DMS153 (cell line): ENCODE data around the gene SOCS3.

Experiments used
- DNase-seq: peaks from one replicate; lab custom pipeline; 2025; lab: John Stamatoyannopoulos, UW

Gene SOCS3, protein sequence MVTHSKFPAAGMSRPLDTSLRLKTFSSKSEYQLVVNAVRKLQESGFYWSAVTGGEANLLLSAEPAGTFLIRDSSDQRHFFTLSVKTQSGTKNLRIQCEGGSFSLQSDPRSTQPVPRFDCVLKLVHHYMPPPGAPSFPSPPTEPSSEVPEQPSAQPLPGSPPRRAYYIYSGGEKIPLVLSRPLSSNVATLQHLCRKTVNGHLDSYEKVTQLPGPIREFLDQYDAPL

DNA sequence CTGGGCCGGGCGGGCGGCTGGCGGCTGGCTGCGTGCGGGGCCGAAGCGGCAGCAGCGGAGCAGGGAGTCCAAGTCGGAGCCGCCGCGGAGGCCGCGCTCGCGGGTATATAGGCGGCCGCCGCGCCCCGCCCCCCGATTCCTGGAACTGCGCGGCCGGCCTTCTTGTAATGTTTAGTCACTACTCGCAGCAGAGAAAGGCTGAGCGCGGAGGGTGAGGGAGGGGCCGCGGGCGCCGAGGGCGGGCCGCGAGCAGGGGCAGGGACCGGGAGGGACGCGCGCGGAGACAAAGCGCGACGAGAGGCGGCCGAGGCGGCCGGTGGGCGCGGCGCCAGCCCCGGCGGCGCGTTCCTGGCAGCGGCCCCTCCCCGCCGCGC is at the start of gene SOCS3:
Gene SOCS3, minus strand, starts transcription at position 81 of the 374 bp plus-strand sequence. CDS start 982 bp downstream, outside the sequence.
- peak; percentile 92 for DNase-seq

DNA sequence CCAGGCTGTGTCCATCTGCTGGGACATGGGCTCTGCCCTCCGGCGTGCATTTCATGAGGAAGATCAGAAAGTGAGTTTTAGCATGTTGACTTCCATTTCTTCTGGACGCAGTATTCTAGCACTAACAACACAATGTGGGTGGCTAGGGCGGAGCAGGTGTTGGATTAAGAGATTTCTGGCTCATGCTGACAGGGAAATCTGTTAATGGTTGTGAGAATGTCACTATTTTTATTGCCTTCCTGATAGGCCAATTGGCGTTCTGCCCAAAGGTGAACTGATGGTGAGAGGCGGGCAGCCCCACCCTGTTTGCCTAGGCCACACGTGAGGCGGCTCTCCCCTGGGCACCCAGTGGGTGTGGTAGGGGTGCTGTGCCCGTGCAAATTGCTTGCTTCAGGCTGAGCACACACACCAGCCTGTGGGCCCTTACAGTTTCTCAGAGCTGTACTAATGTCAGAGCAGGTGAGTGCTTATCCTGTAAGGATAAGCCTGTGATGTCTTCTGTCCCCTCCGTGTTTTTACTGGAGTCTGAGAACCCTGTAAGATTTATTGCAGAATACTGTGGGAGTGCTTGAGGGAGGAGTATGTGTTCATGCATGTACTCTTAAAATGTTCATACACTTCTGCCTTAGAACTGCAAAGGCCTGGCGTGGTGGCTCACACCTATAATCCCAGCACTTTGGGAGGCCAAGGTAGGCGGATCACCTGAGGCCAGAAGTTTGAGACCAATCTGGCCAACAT is 49.5 kb upstream of the SOCS3 start:
- DNase-seq, result peak; percentile 93

DNA sequence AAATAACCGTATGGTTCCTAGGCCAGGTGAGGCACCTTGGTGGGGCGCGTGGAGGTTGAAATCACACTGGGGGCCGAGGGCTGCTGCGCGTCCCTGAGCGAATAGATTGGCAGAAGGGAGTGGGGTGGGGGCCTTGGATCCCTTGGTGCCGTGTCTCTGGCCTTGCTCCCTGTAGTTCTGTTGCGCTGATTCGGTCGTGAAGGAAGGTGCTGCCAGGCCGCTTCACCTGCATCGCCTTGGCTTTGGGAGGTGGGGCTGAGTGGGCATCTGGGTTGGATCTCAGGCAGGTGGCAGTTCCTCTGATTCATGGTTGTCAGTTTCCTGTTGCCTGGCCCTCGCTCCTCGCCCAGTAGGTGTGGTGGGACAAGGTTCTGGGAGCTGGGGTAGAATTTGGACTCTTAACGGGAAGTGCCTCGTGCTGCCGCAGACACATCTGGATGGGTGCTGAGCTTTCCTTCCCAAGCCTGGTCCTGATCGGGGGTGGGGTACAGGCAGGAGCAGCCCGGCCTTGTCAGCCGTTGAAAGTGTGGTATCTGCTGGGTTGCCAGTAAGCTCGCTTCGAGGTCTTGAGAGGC is 48.7 kb upstream of the SOCS3 start:
- peak; percentile 21 for DNase-seq

DNA sequence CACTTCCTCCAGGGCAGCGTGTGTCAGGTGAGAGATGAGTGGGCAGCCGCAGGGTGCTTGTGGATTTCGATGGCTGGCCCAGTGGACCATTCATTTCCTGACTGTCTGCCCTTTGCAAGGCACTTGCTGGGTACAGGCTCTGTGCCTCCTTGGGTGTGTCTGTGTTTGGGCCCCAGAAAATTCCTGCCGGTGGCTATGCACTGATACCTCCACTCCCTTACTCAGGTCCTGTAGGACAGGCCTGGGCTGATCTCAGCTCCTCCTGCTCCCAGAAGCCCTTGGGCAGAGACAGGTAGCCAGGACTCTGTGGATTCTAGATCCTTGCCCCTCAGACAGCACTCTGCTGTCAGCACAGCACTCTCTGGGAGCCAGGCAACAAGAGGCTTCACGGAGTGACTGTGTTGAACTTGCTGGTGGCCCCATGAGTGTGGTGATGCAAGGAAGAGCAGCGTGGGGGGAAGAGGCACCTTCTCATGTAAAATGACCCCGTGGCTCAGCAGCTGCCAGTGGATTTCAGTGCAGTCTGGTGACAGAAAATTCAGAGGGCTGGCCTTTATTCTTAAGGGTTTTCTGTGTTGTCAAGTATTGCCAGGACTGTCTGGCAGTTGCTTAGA is 47.6 kb upstream of the SOCS3 start:
- no peak for DNase-seq

DNA sequence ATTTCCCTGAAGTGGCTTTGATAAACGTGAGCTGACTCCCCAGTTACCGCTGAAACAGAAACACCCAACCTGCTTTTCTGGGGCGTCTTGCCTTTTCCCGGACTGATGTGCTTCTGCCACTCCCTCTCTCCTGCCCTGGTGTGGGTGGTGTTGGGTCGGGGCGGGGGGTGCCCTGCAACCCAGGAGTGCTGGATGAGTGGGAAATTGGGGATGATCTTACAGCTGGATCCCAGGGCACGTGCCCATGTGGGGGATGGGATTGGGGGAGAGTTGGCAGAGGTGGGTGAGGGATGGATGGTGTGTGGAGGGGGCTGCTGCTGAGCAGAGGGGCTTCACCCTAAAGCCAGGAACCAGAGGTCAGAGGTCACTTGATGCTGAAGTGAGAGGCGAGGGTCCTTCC is 47.0 kb upstream of the SOCS3 start:
- DNase-seq, result no peak

DNA sequence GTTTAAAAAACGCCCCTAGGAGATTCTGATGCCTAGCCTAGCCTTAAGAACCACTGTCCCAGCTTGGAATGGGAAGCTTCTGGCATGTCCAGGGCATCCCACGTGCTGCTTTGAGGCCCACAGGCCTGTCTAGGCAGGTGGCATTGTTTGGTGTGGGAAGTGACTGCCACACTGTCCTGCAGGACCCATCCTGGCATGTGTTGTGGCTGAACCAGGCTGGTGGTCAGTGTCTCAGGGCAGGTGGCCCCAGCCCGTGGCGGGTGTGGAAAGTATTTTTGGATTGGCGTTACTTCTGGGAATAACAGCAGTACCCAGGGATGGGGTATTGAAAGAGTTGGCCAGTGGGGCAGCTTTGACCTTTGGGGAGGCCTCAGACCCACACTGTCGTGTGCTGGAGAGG is 46.5 kb upstream of the SOCS3 start:
- DNase-seq, result no peak

DNA sequence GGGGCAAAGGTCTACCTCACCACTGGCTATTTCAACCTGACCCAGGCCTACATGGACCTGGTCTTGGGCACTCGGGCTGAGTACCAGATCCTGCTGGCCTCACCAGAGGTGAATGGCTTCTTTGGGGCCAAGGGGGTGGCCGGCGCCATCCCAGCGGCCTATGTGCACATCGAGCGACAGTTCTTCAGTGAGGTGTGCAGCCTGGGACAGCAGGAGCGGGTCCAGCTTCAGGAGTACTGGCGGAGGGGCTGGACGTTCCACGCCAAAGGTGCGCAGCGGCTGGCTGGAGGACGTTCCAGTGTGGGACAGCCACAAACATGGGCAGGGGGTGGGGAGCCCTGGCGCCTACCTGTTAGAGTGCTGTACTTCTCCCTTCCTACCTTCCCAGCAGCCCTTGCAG is 43.9 kb upstream of the SOCS3 start:
- no peak for DNase-seq

DNA sequence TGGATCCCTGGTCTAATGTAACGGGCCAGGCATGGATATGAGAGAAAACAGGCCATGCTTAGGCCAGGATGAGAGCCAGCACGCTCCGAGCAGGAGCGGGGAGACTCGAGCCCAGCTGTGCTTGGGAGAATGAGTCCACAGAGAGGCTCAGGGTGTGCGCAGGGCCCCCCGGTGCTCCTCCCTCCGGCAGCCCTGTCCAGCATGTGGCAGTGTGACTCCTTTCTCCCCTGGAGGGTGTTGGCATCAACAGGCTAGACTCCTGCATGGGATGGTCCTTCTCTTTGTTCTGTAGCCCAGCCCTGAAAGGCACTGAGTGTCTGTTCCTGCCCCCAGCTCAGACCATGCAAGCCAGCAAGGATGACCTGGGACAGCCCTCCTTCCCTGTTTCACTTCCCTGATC is 42.0 kb upstream of the SOCS3 start:
- no peak for DNase-seq

DNA sequence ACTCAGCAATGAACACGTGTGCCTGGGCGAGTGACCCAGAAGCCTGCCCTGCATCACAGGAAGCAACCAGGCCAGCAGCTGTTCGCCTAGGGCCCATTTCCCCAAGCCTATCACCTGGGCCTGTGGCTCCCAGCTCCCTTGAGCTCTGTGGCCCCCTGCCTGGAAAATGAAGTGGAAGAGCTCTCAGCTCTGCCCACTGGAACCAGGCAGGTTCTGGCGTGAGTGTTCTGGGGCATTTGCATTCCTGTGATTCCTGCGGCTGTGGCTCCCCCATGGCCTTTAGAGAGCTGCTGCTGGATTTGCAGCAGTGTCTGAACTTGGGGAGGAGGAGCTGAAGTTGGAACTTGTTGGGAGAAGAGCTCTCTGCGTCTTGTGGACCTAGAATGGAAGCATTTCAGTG is 41.4 kb upstream of the SOCS3 start:
- no peak for DNase-seq

DNA sequence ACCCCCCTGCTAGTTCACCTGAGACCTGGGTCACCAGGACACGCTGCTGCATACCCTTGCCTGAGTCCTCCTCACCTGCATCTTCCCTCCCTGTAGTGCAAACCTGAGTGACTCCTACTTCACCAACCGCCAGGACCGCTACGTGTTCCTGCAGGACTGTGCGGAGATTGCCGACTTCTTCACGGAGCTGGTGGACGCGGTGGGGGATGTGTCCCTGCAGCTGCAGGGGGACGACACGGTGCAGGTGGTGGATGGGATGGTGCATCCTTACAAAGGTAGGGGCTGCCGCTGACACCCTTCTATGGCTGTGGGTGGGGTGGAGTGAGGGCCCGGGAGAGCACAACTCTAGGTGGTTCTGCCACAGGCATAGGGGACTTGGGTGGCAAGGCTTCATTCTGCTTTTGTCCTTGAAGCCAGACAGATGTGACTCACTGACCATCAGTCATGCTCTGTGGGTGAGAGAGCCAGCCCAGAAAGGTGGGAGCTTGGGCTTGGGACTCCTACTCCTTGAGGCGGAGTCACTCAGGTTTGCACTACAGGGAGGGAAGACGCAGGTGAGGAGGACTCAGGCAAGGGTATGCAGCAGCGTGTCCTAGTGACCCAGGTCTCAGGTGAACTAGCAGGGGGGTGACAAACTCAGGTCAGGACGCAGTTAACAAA is 40.8 kb upstream of the SOCS3 start:
- DNase-seq, result no peak

DNA sequence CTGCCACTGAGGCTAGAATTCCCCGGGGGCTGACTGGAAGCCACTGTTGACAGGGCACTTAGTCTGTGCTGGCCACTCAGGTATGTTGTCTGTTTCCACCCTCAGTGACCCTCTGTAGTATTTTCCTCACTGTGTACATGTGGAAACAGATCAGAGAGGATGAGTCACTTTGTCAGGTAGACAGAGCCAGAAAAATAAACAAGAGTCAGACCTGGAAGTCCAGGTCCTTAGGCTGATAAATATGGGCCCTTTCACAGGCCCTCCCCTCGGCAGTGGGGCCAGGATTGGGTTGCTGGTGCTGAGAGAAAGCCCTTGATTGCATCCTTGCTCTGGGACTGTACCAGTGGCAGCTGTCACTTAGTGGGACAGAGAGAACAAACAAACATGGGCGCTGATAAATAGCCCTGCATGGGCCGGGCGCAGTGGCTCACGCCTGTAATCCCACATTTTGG is 39.8 kb upstream of the SOCS3 start:
- no peak for DNase-seq

DNA sequence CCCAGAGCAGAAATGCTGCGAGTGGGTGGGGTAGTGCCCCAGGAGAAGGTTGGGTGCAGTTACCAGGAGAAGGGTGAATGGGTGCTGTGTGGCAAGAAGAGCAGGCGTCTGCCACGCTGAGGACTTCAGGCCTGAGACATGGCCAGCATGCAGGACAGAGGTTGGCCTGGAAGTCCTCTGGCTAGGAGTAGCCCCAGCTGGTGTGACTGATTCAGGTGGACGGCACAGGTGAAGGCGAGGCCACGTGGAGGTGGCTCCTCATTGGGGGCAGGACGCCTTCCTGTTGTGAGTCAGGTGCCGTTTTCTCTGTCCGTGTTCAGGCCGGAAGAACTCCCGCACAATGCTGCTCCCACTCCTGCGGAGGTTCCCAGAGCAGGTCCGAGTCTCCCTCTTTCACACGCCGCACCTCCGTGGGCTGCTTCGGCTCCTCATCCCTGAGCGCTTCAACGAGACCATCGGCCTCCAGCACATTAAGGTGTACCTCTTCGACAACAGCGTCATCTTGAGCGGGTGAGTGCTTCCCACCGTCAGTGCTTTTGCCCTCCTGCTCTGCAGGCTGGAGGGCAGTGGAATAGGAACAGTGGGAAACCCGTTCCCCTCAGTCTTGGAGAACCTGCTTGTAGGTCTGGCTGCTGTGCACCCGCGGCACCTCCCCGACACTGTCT is 39.3 kb upstream of the SOCS3 start:
- DNase-seq, result no peak

DNA sequence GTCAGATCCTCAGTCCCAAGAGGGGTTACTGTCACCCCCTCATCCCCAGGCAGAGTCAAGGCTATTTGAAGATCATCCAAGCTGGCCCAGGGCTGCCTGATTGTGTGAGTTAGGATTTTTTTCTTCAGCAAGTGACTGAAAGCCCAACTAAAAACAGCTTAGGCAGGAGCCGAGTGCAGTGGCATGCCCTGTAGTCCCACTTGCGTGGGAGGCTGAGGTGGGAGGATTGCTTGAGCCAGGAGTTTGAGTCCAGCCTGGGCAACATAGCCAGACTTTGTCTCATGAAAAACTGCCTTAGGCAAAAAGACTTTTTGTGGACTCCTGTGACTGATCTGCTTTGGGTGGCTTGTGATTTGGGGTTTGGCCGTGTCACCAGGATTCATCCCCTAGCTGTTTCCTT is 38.5 kb upstream of the SOCS3 start:
- no peak for DNase-seq

DNA sequence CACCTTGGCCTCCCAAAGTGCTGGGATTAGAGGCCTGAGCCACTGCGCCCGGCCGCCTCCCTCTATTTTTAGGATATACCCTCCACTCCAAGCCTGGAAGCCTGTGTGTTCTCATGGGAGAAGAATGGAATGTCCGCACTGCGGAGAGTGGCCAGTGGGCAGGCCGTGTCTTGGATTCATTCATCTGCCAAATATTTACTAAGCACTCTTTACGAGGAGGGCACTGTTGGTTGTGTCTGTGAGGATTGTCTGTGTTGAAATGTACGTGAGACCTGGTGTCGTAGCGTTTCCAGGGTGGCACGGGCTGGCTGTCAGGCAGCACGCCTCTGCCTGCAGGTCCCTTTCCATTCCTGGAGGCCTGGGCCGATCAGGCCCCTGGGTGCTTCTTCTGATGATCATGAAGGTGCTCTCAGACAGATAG is 37.8 kb upstream of the SOCS3 start:
- no peak for DNase-seq

DNA sequence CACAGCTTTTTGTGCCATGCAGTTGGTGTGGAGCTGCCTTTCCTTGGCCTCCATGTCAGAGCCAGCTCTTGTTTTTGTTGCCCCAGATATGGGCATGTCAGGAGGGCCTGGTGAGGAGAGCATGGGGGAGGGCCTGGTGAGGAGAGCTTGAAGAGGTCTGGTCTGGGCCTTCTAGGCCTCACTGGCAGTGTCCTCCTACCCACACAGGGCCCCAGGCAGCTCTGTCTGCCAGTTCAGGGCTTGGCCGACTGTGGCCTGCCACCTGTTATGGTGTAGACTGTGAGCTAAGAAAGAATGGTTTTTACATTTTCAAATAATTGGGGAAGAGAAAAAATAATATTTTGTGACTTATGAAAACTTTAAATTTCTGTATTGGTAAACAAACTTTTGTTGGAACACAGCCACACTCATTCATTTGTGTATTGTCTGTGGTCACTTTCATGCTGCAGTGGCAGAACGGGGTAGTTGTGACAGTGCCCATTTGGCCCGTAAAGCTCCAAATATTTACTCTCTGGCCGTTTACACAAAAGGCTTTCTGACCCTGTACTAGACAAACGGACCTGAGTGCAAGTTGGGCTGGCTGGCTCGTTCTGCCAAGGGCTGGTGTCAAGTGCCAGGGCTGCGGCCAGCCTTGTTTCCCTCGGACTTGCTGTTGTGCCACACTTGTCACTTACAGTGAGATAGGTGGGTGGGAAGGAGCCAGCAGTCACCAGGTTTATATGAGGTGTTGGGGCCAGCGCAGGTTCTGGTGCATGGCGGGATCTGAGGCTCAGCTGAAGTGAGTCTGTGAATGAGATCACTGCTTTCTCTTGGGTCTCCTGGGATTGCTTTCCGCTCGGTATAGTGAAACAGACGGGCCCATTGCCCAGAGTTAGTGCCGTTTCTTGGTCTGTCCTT is 36.8 kb upstream of the SOCS3 start:
- DNase-seq, result peak; percentile 48

DNA sequence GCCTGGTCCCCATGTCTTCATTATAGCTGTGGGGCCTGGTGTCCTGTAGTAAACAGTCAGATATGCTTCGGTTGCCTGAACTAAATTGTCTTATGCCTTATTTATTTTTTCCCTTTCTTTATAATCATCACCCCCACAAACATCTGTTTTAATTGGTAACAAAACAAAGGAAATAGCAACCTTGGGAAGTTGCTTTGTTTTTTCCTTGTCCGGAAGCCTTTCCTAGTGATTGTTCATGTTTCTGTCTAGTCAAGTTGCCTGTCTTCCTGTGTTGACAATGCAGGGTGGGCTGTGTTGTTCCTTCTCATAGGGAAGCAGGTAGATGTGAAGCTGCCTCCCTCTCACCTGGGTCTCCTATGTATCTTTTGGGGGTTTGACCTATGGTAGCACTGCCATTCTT is 35.3 kb upstream of the SOCS3 start:
- no peak for DNase-seq

DNA sequence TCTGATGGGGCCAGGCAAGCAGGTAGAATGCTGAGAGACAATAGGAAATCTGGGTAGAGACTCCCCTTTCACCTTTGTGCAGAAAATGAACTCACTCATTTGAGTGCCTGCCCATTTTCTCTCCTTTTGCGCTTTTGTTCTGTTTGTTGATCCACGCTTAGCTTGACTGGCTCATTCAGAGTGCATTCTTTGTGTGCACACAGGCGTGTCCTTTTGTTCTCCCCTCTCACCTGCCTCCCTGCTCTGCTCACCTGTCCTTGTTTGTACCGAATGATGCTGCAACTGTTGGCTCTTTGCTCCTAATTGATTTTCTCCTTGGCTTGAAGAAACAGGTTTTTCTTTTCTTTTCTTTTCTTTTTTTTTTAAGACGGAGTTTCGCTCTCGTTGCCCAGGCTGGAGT is 34.3 kb upstream of the SOCS3 start:
- peak; percentile 99 for DNase-seq

DNA sequence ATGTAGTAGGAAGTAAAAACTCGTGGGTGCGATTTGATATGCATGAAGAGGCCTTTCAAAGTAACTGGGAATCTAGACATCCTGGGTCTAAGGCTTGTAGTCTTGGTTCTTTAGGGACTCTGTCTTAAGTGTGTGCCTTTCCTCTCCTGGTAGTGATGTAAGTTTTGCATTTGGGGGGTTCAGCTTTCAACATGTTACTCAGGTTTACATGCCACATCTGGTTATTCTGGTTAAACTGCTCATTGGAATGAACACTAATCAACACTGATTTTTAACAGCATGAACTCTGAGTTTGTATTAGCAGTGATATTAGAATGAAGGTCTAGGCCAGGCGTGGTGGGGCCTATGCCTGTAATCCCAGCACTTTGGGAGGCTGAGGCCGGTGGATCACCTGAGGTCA is 33.7 kb upstream of the SOCS3 start:
- DNase-seq, result no peak

DNA sequence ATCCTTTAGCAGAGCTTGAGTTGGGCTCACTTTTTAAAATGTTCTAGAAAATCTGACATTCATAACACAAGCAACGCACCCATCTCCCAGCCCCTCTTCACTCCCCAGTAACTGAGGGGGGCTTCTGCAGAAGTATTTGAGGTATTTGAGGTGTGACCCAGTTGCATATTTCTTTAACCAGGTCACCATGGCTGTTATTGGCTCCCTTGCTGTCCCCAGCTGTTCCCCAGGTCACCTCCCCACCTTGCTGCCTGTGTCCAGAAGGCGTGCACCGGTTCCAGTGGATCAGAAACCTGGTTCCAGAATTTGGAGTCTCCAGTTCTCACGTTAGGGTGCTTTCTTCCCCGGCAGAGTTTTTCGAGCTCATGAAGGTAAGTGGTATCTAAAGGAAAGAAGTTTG is 32.4 kb upstream of the SOCS3 start:
- DNase-seq, result no peak

DNA sequence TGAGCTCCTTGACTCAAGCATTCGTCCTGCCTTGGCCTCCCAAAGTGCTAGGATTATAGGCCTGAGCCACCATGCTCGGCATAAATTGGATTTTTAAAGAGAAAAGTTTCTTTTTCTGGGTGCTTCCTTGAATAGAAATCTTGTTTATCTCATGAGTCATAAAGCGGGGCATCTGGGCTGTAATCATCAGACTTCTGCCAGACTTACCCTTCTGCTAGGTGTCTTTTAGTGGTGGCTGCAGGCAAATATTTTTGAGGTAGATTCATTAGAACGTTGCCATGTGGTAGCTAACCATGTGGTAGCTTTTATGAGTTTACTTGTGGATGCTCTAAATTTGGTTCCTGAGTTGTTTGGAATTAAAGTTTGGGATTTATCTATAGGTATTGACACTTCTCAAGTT is 32.0 kb upstream of the SOCS3 start:
- DNase-seq, result no peak

DNA sequence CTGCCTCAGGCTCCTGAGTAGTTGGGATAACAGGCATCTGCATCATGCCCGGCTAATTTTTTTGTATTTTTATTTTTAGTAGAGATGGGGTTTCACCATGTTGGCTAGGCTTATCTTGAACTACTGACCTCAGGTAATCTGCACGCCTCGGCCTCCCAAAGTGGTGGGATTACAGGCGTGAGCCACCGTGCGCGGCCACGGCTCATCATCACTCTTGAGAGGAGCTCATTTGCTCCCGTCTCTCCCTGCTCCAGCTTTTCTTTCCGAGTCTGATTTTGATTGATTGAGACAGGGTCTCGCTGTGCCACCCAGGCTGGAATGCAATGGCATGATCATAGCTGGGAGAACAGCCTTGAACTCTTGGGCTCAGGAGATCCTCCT is 31.2 kb upstream of the SOCS3 start:
- no peak for DNase-seq
